T-helper 1 cell treated with Interleukin-12 subunit alpha and Interleukin-12 subunit beta and Interleukin-4 antibody, amounts not matched to agents 30 μg/mL and 1 μg/mL, for 36 hours (primary cell): Measurements from ENCODE around the gene AGA.

Source experiments
- H3K27ac Mint-ChIP-seq: one replicate; pipeline ENCODE4 v1.8.0; 2021; ENCODE audit warnings: mild to moderate bottlenecking, mixed read lengths
- H3K27me3 Mint-ChIP-seq: one replicate; pipeline ENCODE4 v1.8.0; 2021; ENCODE audit warnings: low read depth, mixed read lengths
- H3K36me3 Mint-ChIP-seq: one replicate; pipeline ENCODE4 v1.8.0; 2021; ENCODE audit warnings: low read depth, mixed read lengths
- H3K4me1 Mint-ChIP-seq: one replicate; pipeline ENCODE4 v1.8.0; 2021; ENCODE audit warnings: low read depth, mixed read lengths
- H3K4me3 Mint-ChIP-seq: one replicate; pipeline ENCODE4 v1.8.0; 2021; ENCODE audit warnings: mild to moderate bottlenecking, moderate library complexity, mixed read lengths
- H3K9me3 Mint-ChIP-seq: one replicate; pipeline ENCODE4 v1.8.0; 2021; ENCODE audit warnings: mixed read lengths

AGA gene

DNA sequence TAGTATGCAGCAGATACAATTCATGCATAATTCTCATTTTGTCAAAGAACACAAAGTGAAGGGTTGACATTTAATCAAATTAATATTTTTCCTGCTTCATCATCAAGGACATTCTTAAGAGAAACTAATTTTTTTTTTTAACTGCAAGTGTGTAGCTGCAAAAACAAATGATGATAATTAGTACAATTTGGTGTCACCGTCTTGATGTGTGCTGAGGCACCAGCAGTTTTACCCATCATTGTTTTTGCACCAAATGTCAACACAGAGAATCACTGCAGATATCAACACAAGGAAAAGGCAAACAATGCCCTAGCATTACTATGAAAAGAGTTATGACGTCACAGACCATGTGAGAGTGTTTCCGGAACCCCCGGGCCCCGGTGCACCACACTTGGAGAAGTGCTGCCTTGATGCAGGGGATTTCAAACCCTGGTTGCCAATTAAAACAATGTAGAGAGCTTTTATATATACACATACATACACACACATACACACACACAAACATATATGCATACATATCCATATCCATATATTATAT, 55.9 kb downstream of the AGA start:
- H3K4me1 Mint-ChIP-seq: peaks cover 5% of the 10 kb centered on the region
- no peak overlapping the region for H3K4me3 Mint-ChIP-seq
- H3K9me3 Mint-ChIP-seq: no peaks in the 10 kb centered on the region
- no peak overlapping the region for H3K27ac Mint-ChIP-seq
- H3K27me3 Mint-ChIP-seq: peaks cover 30% of the 10 kb centered on the region
- no peaks in the 10 kb centered on the region for H3K36me3 Mint-ChIP-seq

DNA sequence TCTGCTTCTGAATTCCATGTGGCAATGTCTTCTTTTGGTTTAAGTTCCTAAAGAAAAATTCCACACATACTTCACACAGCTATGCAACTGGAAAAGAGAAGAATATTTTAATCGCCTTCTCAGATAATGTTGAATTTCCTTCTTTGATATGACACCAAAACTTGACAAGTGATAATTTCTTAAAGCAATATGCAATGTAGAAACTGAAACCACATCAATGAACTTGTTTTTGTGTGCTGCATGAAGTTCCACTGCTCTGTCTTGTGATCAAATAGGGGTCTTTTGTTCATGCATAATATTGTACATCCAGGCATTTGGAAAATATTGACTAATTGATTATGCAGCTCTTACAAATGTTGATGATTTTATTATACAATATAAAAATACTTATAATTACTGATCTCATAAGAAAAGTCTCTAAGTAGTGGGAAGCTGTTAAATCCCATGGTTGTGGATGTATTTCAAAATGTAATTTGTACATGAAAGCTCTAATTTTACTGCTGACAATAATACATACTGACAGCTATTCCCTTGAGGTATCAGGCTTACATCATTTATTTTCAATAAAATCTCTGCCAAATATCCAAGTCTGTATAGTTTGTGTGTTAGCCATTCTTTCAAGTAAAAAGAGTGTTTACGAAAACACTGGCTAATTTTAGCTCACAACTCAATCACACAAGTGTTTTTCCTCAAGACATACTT, 56.5 kb downstream of the AGA start:
- Mint-ChIP-seq H3K4me3 (no peak overlapping the region), H3K9me3 (no peaks in the 10 kb centered on the region), H3K36me3 (no peaks in the 10 kb centered on the region), H3K27me3 (peaks cover 25% of the 10 kb centered on the region), H3K4me1 (peaks cover 1% of the 10 kb centered on the region), H3K27ac (no peak overlapping the region)

GRCh38 chr4:177384856-177385397, 57.3 kb downstream of the AGA start:
- H3K4me1 Mint-ChIP-seq: no peaks in the 10 kb centered on the region
- H3K27me3 Mint-ChIP-seq: peaks cover 23% of the 10 kb centered on the region

DNA sequence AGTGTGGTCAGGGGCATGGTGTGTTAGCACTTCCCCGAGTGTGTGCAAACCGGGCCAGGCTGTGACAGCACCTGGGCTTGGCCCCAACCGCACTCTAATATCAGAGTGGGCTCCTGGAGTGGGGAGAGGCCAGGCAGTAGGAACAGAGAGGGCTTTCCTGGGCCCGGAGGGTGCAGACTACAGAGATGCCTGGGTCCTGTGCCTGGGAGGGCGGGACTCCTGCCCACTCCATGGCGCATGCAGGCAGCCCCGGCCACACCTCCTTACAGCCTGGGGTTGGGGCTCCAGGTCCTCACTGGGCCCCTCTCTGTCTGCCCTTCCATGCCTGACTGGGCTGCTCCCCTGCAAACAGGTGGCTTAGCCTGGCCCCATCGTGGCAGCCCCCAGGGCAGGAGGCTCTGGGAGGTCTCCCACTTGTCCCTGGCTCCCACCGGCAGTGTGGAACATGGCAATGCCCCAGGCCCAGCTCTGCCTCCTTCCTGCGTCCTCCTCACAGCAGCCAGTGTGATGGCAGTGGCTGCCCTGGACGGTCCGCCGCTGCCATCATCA, 60.4 kb downstream of the AGA start:
- Mint-ChIP-seq H3K9me3 (no peaks in the 10 kb centered on the region), H3K4me1 (no peaks in the 10 kb centered on the region), H3K4me3 (no peak overlapping the region), H3K27ac (no peak overlapping the region), H3K27me3 (peaks cover 40% of the 10 kb centered on the region), H3K36me3 (no peaks in the 10 kb centered on the region)

More at GRCh38 chr4:177384856-177385397, 57.3 kb downstream of the AGA start:
- Mint-ChIP-seq H3K4me3 (no peak overlapping the region), H3K36me3 (no peaks in the 10 kb centered on the region), H3K9me3 (no peaks in the 10 kb centered on the region), H3K27ac (no peak overlapping the region)
